ENCODE results near the gene CHST1. TPM values are rescaled to one million over a fixed set of nuclear protein-coding genes. Genes with fewer than 3 reads are reported as not detected.

Gene CHST1, protein sequence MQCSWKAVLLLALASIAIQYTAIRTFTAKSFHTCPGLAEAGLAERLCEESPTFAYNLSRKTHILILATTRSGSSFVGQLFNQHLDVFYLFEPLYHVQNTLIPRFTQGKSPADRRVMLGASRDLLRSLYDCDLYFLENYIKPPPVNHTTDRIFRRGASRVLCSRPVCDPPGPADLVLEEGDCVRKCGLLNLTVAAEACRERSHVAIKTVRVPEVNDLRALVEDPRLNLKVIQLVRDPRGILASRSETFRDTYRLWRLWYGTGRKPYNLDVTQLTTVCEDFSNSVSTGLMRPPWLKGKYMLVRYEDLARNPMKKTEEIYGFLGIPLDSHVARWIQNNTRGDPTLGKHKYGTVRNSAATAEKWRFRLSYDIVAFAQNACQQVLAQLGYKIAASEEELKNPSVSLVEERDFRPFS
- total RNA-seq (2022) (not detected in 2 replicates), Bru-seq, nascent RNA (percentile 5 among the genes with signal in this experiment), BruChase-seq, experiment 1, labeled RNA remaining after a 2-hour chase (percentile 5 among the genes with signal in this experiment), BruChase-seq, experiment 2, labeled RNA remaining after a 6-hour chase (not detected)
- long read RNA-seq, result 0 reads

DNA sequence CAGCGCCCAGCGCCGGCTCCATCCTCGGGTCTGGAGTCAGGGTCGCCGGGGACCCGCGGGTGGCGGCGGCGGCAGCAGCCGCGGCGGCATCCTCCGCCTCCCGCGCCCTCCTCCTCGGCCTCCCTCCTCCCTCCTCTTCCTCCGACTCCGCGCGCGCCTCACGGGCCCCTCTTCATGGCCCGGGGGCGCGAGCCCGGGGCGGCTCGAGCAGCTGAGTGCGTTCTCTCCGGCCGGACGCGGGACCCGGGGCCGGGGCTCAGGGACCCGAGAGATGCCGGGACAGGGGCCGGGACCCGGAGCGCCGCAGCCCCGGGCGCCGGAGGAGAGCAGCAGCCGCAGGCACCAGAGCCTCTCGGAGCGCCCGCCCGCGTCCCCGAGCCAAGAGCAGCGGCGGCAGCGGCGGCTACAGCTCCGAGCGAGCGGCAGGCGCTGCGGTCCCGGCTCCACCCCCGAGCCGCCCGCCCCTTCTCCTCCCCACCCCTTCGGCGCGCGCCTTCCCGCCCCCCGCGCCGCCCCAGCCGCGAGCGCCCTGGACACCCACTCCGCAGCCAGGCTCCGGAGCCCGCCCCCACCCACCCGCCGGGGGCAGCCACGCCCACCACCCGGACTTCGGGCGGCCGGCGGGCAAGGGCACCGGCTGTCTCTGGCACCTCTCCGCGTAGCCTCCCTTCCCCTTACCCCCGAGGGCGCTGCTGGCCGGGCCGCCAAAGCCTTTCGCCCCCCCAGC lies at the start of gene CHST1:
TSS of gene CHST1 (minus strand) at position 417 of the 727 bp plus-strand sequence. CDS start 14,699 bp downstream, outside the sequence.
- Mint-ChIP-seq H3K36me3 (ENCODE audit: insufficient read depth, unreplicated experiment) (peaks cover 6% of the 10 kb centered on the region), H3K4me3 (ENCODE audit: unreplicated experiment) (peak within 1 kb of the TSS; percentile 68), H3K9me3 (ENCODE audit: unreplicated experiment) (no peaks in the 10 kb centered on the region), H3K27me3 (ENCODE audit: insufficient read depth, unreplicated experiment) (peaks cover 47% of the 10 kb centered on the region), H3K27ac (ENCODE audit: unreplicated experiment) (no peak within 1 kb of the TSS), H3K4me1 (ENCODE audit: low read depth, unreplicated experiment) (no peaks in the 10 kb centered on the region)
- POLR2A ChIA-PET, result no interaction called here
- intact Hi-C loops (cut with micrococcal nuclease; ENCODE audit: unreplicated experiment), result no loop called here
- peak within 1 kb of the TSS; percentile 29 for H3K4me3 ChIP-seq (ENCODE audit: low read depth, low read length)
- H3K9me3 ChIP-seq, result no peaks in the 10 kb centered on the region
- H3K36me3 ChIP-seq (ENCODE audit: control insufficient read depth, insufficient read depth, low read length), result no peaks in the 10 kb centered on the region
- no peak for DNase-seq
- peaks cover 8% of the 10 kb centered on the region for H3K4me1 ChIP-seq
- CTCF ChIA-PET, result no interaction called here
- TF ChIP-seq, protein P1, sequence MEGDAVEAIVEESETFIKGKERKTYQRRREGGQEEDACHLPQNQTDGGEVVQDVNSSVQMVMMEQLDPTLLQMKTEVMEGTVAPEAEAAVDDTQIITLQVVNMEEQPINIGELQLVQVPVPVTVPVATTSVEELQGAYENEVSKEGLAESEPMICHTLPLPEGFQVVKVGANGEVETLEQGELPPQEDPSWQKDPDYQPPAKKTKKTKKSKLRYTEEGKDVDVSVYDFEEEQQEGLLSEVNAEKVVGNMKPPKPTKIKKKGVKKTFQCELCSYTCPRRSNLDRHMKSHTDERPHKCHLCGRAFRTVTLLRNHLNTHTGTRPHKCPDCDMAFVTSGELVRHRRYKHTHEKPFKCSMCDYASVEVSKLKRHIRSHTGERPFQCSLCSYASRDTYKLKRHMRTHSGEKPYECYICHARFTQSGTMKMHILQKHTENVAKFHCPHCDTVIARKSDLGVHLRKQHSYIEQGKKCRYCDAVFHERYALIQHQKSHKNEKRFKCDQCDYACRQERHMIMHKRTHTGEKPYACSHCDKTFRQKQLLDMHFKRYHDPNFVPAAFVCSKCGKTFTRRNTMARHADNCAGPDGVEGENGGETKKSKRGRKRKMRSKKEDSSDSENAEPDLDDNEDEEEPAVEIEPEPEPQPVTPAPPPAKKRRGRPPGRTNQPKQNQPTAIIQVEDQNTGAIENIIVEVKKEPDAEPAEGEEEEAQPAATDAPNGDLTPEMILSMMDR (IDR thresholded peaks at IDR 0.05; ENCODE audit: insufficient read depth in 1 of 2, low read depth in 1 of 2, low read length in 1 of 2, severe bottlenecking in 1 of 2, unreplicated experiment in 1 of 2), result no peak
- H3K27me3 ChIP-seq (replicated peaks; ENCODE audit: control insufficient read depth, insufficient read depth, low read length), result peaks cover 15% of the 10 kb centered on the region
- BruUV-seq (replicated peaks), result no TSS peak

- H3K27me3 Mint-ChIP-seq (ENCODE audit: insufficient read depth, unreplicated experiment), result peaks cover 32% of the 10 kb centered on the region
- TF ChIP-seq, protein P1 (IDR thresholded peaks at IDR 0.05; ENCODE audit: insufficient read depth in 1 of 2, low read depth in 1 of 2, low read length in 1 of 2, severe bottlenecking in 1 of 2, unreplicated experiment in 1 of 2), result no peak
- no peak overlapping the region for H3K4me3 ChIP-seq (ENCODE audit: low read depth, low read length)
- no peaks in the 10 kb centered on the region for H3K9me3 Mint-ChIP-seq (ENCODE audit: unreplicated experiment)
- no peaks in the 10 kb centered on the region for H3K4me1 ChIP-seq
- BruUV-seq (replicated peaks), result no TSS peak
- no peak for DNase-seq
- POLR2A ChIA-PET, result no interaction called here
- intact Hi-C loops (cut with micrococcal nuclease; ENCODE audit: unreplicated experiment), result no loop called here
- H3K36me3 Mint-ChIP-seq (ENCODE audit: insufficient read depth, unreplicated experiment), result no peaks in the 10 kb centered on the region
- no peaks in the 10 kb centered on the region for H3K9me3 ChIP-seq
- H3K4me3 Mint-ChIP-seq (ENCODE audit: unreplicated experiment), result no peak overlapping the region
- CTCF ChIA-PET, result no interaction called here
- H3K27me3 ChIP-seq (replicated peaks; ENCODE audit: control insufficient read depth, insufficient read depth, low read length), result peaks cover 2% of the 10 kb centered on the region; the same call in 1 of the 2 replicates
- no peaks in the 10 kb centered on the region for H3K4me1 Mint-ChIP-seq (ENCODE audit: low read depth, unreplicated experiment)
- no peak overlapping the region for H3K27ac Mint-ChIP-seq (ENCODE audit: unreplicated experiment)
- H3K36me3 ChIP-seq (ENCODE audit: control insufficient read depth, insufficient read depth, low read length), result no peaks in the 10 kb centered on the region
Observed at GRCh38 chr11:45713573-45713972, 48.2 kb upstream of the CHST1 start.

DNA sequence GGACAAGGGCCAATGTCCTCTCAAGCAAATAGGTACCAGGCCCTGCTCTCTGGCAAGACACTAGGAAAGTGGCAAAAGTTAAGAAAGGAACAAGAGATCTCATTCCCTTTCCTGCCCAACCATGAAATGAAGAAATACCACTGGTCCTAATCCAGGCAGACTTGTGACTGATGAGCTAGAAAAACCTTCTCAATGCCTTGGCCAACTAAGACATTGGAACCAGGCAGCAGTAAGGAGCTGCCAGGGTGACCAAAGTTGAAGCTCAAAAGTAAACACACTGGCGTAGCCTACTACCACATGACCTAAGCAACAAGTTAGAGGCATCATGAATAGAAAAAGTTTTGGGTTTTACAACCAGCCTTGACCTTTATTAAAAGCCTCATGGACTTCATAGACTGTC lies 45.1 kb upstream of the CHST1 start:
- POLR2A ChIA-PET, result no interaction called here
- Mint-ChIP-seq H3K36me3 (ENCODE audit: insufficient read depth, unreplicated experiment) (no peaks in the 10 kb centered on the region), H3K27ac (ENCODE audit: unreplicated experiment) (no peak overlapping the region), H3K4me1 (ENCODE audit: low read depth, unreplicated experiment) (no peaks in the 10 kb centered on the region), H3K9me3 (ENCODE audit: unreplicated experiment) (no peaks in the 10 kb centered on the region), H3K4me3 (ENCODE audit: unreplicated experiment) (no peak overlapping the region), H3K27me3 (ENCODE audit: insufficient read depth, unreplicated experiment) (peaks cover 40% of the 10 kb centered on the region)
- no peaks in the 10 kb centered on the region for H3K9me3 ChIP-seq
- no peaks in the 10 kb centered on the region for H3K4me1 ChIP-seq
- H3K4me3 ChIP-seq (ENCODE audit: low read depth, low read length), result no peak overlapping the region
- TF ChIP-seq, protein P1 (IDR thresholded peaks at IDR 0.05; ENCODE audit: insufficient read depth in 1 of 2, low read depth in 1 of 2, low read length in 1 of 2, severe bottlenecking in 1 of 2, unreplicated experiment in 1 of 2), result no peak
- BruUV-seq (replicated peaks), result no TSS peak
- H3K36me3 ChIP-seq (ENCODE audit: control insufficient read depth, insufficient read depth, low read length), result no peaks in the 10 kb centered on the region
- intact Hi-C loops (cut with micrococcal nuclease; ENCODE audit: unreplicated experiment), result no loop called here
- CTCF ChIA-PET, result no interaction called here
- H3K27me3 ChIP-seq (replicated peaks; ENCODE audit: control insufficient read depth, insufficient read depth, low read length), result peaks cover 2% of the 10 kb centered on the region; the same call in 1 of the 2 replicates
- no peak for DNase-seq

Measured in Caco-2 (cell line).